RKO (cell line): Measurements from ENCODE around the gene GIMD1.

Experiments
- DNase-seq: peaks from one replicate; pipeline ENCODE4 v3.0.0-alpha.2; 2016; ENCODE audit warnings: low spot score

GIMD1 gene

GRCh38 chr4:106315476-106315967 lies 53.1 kb downstream of the GIMD1 start:
- DNase-seq: peak; percentile 89

GRCh38 chr4:106314960-106315359 lies 53.6 kb downstream of the GIMD1 start:
- peak; percentile 30 for DNase-seq

- no peak for DNase-seq
These were observed 55.5 kb downstream of the GIMD1 start for GRCh38 chr4:106312997-106313522.

- DNase-seq: no peak
These were observed 56.2 kb downstream of the GIMD1 start for GRCh38 chr4:106312377-106312776.
